ENCODE data around the gene PCAT7. TPM values are rescaled to one million over a fixed set of nuclear protein-coding genes. Genes with fewer than 3 reads are reported as not detected.
"Not testable (repeated sequence)": the region's sequence is repeated elsewhere in the genome, so short reads cannot be mapped to it uniquely, and the experiment has no call there.

PCAT7 gene
- total and polyA plus RNA-seq, 4 experiments from 2014 or later, result not detected

GRCh38 chr9:94544335-94544734 lies 10.5 kb upstream of the PCAT7 start:
- DNase-seq; H3K36me3 ChIP-seq (ENCODE audit: insufficient read depth, low read length); H3K4me3 ChIP-seq (ENCODE audit: low read length in 2 of 2); H3K4me1 ChIP-seq (ENCODE audit: insufficient read depth, low read length); H3K4me3 Mint-ChIP-seq; H3K27ac Mint-ChIP-seq; intact Hi-C loops (cut with micrococcal nuclease); H3K36me3 Mint-ChIP-seq; H3K9me3 ChIP-seq (ENCODE audit: control insufficient read depth in 1 of 2, low read length in 2 of 2); POLR2A ChIA-PET (ENCODE audit: partially characterized antibody); CTCF ChIA-PET (ENCODE audit: partially characterized antibody); H3K27me3 ChIP-seq (ENCODE audit: insufficient read depth, low read length); H3K4me1 Mint-ChIP-seq; H3K27ac ChIP-seq (ENCODE audit: low read depth, low read length); H3K9me3 Mint-ChIP-seq: not testable (repeated sequence)
- H3K27me3 Mint-ChIP-seq, result peaks cover 22% of the 10 kb centered on the region in 2 donors

DNA sequence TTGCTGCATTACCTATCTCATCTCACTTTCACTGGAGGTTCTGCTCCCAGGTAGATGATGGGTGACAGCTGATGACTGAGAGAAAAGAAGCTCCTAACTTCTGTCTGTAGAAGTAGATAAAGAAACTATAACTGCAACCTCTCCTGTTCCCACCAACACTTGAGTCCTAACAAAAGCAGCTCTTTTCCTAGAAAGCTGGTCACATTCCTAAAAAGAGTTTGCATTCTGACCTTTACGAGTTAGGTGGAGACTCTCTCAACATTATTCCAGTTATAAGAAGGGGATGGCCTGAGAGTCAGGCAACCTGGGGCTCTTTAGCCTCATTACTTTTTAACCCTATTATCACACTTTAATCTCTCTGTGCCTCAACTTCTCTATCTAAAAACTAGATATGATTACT lies 8.9 kb upstream of the PCAT7 start:
- Mint-ChIP-seq H3K4me3 (no peak overlapping the region), H3K4me1 (no peaks in the 10 kb centered on the region), H3K9me3 (no peaks in the 10 kb centered on the region), H3K27me3 (peaks cover 24 to 25% of the 10 kb centered on the region in 2 donors), H3K36me3 (no peaks in the 10 kb centered on the region), H3K27ac (no peak overlapping the region)
- no peaks in the 10 kb centered on the region for H3K27me3 ChIP-seq (ENCODE audit: insufficient read depth, low read length)
- CTCF ChIA-PET (ENCODE audit: partially characterized antibody), result no interaction called here
- H3K9me3 ChIP-seq (ENCODE audit: control insufficient read depth in 1 of 2, low read length in 2 of 2), result no peaks in the 10 kb centered on the region
- H3K4me1 ChIP-seq (ENCODE audit: insufficient read depth, low read length), result no peaks in the 10 kb centered on the region
- no peak overlapping the region for H3K27ac ChIP-seq (ENCODE audit: low read depth, low read length)
- DNase-seq, result no peak
- no peak overlapping the region for H3K4me3 ChIP-seq (ENCODE audit: low read length in 2 of 2)
- POLR2A ChIA-PET (ENCODE audit: partially characterized antibody), result no interaction called here
- H3K36me3 ChIP-seq (ENCODE audit: insufficient read depth, low read length), result no peaks in the 10 kb centered on the region
- intact Hi-C loops (cut with micrococcal nuclease), result no loop called here

DNA sequence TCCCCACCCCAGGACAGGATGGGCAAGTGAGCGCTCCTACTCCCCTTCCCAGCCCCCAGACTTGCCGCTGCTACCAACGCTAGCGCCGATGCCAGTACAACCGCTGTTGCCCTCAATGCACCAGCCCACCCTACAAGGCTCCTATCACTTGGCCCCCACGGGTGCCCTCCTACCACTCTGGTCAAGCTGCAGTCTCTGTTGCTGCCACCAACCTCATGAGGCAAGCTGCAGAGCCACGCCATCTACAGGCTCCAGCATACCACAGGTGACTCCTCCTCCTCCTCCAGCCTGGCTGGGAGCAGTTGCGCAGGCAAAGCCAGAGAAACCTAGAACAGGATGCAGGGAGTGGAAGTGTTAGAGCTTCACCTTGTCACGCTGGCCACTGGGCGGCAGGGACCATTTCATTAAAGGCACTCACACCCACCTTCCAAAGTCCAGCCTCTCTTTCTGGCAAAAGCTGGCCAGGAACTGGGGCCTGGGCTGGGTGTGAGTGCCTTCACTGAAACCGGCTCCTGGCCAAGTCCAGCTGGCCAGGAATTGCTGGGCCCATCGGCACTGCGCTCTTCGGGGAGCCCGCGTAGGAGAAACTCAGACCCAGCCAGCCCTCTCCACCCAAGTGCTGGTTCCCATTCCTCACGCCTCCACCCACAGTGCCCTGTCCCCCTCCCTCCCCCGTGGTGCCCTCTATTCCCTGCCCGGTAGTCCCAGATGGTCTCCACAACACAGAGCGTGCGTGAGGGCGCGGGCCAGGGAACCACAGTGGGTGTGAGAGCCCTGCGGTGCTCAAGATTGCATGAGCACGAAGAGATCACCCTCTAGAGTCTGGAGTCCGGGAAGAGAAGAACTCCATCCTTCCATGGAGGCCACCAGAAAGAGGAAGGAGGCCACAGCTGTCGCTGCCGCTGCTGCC lies 1.6 kb upstream of the PCAT7 start:
- Mint-ChIP-seq H3K4me3 (no peak overlapping the region), H3K4me1 (no peaks in the 10 kb centered on the region), H3K9me3 (no peaks in the 10 kb centered on the region), H3K36me3 (no peaks in the 10 kb centered on the region), H3K27me3 (peaks cover 21 to 22% of the 10 kb centered on the region in 2 donors), H3K27ac (no peak overlapping the region)
- no peak overlapping the region for H3K27ac ChIP-seq (ENCODE audit: low read depth, low read length)
- H3K4me3 ChIP-seq (ENCODE audit: low read length in 2 of 2), result no peak overlapping the region
- no peak for DNase-seq
- CTCF ChIA-PET (ENCODE audit: partially characterized antibody), result no interaction called here
- POLR2A ChIA-PET (ENCODE audit: partially characterized antibody), result no interaction called here
- intact Hi-C loops (cut with micrococcal nuclease), result no loop called here
- H3K27me3 ChIP-seq (ENCODE audit: insufficient read depth, low read length), result no peaks in the 10 kb centered on the region
- H3K36me3 ChIP-seq (ENCODE audit: insufficient read depth, low read length), result no peaks in the 10 kb centered on the region
- no peaks in the 10 kb centered on the region for H3K4me1 ChIP-seq (ENCODE audit: insufficient read depth, low read length)
- no peaks in the 10 kb centered on the region for H3K9me3 ChIP-seq (ENCODE audit: control insufficient read depth in 1 of 2, low read length in 2 of 2)

- Mint-ChIP-seq H3K27me3 (peaks cover 17 to 18% of the 10 kb centered on the region in 2 donors), H3K27ac (no peak overlapping the region), H3K36me3 (no peaks in the 10 kb centered on the region), H3K4me3 (no peak overlapping the region), H3K4me1 (no peaks in the 10 kb centered on the region), H3K9me3 (no peaks in the 10 kb centered on the region)
- POLR2A ChIA-PET (ENCODE audit: partially characterized antibody), result no interaction called here
- Histone ChIP-seq H3K36me3 (ENCODE audit: insufficient read depth, low read length) (no peaks in the 10 kb centered on the region), H3K4me1 (ENCODE audit: insufficient read depth, low read length) (no peaks in the 10 kb centered on the region), H3K4me3 (ENCODE audit: low read length in 2 of 2) (no peak overlapping the region), H3K27me3 (ENCODE audit: insufficient read depth, low read length) (no peaks in the 10 kb centered on the region), H3K27ac (ENCODE audit: low read depth, low read length) (no peak overlapping the region), H3K9me3 (ENCODE audit: control insufficient read depth in 1 of 2, low read length in 2 of 2) (no peaks in the 10 kb centered on the region)
- CTCF ChIA-PET (ENCODE audit: partially characterized antibody), result no interaction called here
- intact Hi-C loops (cut with micrococcal nuclease), result loop anchor here (1.0 kb wide), 1 partner anchor 49 kb away; no protein-coding TSS in a partner anchor
- no peak for DNase-seq
These were observed 825 bp upstream of the PCAT7 start for GRCh38 chr9:94554078-94554438.

DNA sequence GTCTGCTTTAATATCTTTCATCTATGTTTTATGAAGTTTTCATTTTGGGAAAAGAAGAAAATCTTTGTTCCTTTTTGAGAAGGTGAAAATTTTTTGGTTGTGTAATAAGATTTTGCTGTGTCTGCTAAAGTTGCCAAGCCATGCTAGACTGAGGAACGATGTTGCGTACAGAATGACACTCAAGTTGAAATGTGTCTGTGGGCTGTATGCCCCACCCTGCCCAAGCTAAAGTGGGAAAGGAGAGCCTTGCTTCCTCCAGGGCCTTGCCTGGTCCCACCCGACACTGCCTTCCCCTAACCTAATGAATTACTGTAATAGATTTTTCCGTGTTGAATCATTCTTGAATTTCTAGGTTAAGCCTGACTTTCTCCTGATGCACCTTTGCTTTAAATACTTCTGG lies 2.5 kb downstream of the PCAT7 start:
- H3K27ac Mint-ChIP-seq, result no peak overlapping the region
- H3K4me1 Mint-ChIP-seq, result no peaks in the 10 kb centered on the region
- intact Hi-C loops (cut with micrococcal nuclease), result no loop called here
- DNase-seq, result no peak
- no peaks in the 10 kb centered on the region for H3K36me3 ChIP-seq (ENCODE audit: insufficient read depth, low read length)
- no peaks in the 10 kb centered on the region for H3K9me3 ChIP-seq (ENCODE audit: control insufficient read depth in 1 of 2, low read length in 2 of 2)
- POLR2A ChIA-PET (ENCODE audit: partially characterized antibody), result no interaction called here
- H3K27me3 ChIP-seq (ENCODE audit: insufficient read depth, low read length), result no peaks in the 10 kb centered on the region
- CTCF ChIA-PET (ENCODE audit: partially characterized antibody), result no interaction called here
- no peaks in the 10 kb centered on the region for H3K4me1 ChIP-seq (ENCODE audit: insufficient read depth, low read length)
- H3K4me3 Mint-ChIP-seq, result no peak overlapping the region
- H3K9me3 Mint-ChIP-seq, result no peaks in the 10 kb centered on the region
- H3K27me3 Mint-ChIP-seq, result peaks cover 10 to 15% of the 10 kb centered on the region in 2 donors
- H3K36me3 Mint-ChIP-seq, result no peaks in the 10 kb centered on the region
- H3K27ac ChIP-seq (ENCODE audit: low read depth, low read length), result no peak overlapping the region
- no peak overlapping the region for H3K4me3 ChIP-seq (ENCODE audit: low read length in 2 of 2)

GRCh38 chr9:94560237-94560636 lies 5.4 kb downstream of the PCAT7 start:
- ChIA-PET CTCF (ENCODE audit: partially characterized antibody) (no interaction called here), POLR2A (ENCODE audit: partially characterized antibody) (no interaction called here)
- no peak for DNase-seq
- Histone ChIP-seq H3K4me3 (ENCODE audit: low read length in 2 of 2) (no peak overlapping the region), H3K36me3 (ENCODE audit: insufficient read depth, low read length) (no peaks in the 10 kb centered on the region), H3K4me1 (ENCODE audit: insufficient read depth, low read length) (no peaks in the 10 kb centered on the region), H3K9me3 (ENCODE audit: control insufficient read depth in 1 of 2, low read length in 2 of 2) (no peaks in the 10 kb centered on the region), H3K27me3 (ENCODE audit: insufficient read depth, low read length) (no peaks in the 10 kb centered on the region), H3K27ac (ENCODE audit: low read depth, low read length) (no peak overlapping the region)
- peaks cover 9 to 17% of the 10 kb centered on the region in 2 donors for H3K27me3 Mint-ChIP-seq
- intact Hi-C loops (cut with micrococcal nuclease), result no loop called here
- H3K36me3 Mint-ChIP-seq, result no peaks in the 10 kb centered on the region
- H3K4me1 Mint-ChIP-seq, result no peaks in the 10 kb centered on the region
- no peak overlapping the region for H3K27ac Mint-ChIP-seq
- no peak overlapping the region for H3K4me3 Mint-ChIP-seq
- peaks cover 0 to 4% (median 0%) of the 10 kb centered on the region in 8 donors for H3K9me3 Mint-ChIP-seq

DNA sequence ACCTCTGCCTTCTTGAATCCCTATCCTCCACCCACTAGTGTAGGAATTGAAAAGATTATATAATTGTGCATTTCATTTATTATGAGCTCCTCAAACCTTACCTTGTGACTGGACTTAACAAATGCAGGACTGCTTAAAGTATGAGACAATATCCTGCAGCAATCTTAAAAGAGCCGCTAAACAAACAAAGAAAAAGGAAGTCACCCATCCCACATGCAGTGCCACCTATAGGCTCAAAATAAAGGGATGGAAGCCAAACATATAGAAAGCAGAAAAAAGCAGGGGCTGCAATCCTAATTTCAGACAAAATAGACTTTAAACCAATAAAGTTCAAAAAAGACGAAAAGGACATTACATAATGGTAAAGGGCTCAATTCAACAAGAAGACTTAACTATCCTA lies 8.7 kb downstream of the PCAT7 start:
- H3K4me1 ChIP-seq (ENCODE audit: insufficient read depth, low read length), result no peaks in the 10 kb centered on the region
- no peak overlapping the region for H3K27ac Mint-ChIP-seq
- H3K4me1 Mint-ChIP-seq, result no peaks in the 10 kb centered on the region
- DNase-seq, result no peak
- no peaks in the 10 kb centered on the region for H3K27me3 ChIP-seq (ENCODE audit: insufficient read depth, low read length)
- CTCF ChIA-PET (ENCODE audit: partially characterized antibody), result no interaction called here
- H3K9me3 Mint-ChIP-seq, result peaks cover 0 to 4% (median 0%) of the 10 kb centered on the region in 8 donors
- H3K27ac ChIP-seq (ENCODE audit: low read depth, low read length), result no peak overlapping the region
- H3K9me3 ChIP-seq (ENCODE audit: control insufficient read depth in 1 of 2, low read length in 2 of 2), result no peaks in the 10 kb centered on the region
- POLR2A ChIA-PET (ENCODE audit: partially characterized antibody), result no interaction called here
- peaks cover 7 to 11% of the 10 kb centered on the region in 2 donors for H3K27me3 Mint-ChIP-seq
- H3K4me3 ChIP-seq (ENCODE audit: low read length in 2 of 2), result no peak overlapping the region
- no peaks in the 10 kb centered on the region for H3K36me3 ChIP-seq (ENCODE audit: insufficient read depth, low read length)
- no peak overlapping the region for H3K4me3 Mint-ChIP-seq
- H3K36me3 Mint-ChIP-seq, result no peaks in the 10 kb centered on the region
- intact Hi-C loops (cut with micrococcal nuclease), result no loop called here
